OCI-LY3 (cell line): ENCODE measurements around the gene FUT8.

Source experiments
- CTCF ChIP-seq: fragments of 200-600, 300-600 bp; sonication (generic); IDR thresholded peaks from 2 replicates; pipeline ENCODE4 v1.5.1; 2014; ENCODE audit warnings: antibody characterized with exemption, low read length, low read depth
- EZH2phosphoT487 ChIP-seq: fragments of 200-600 bp; shearing (Covaris generic); IDR thresholded peaks from 2 replicates; pipeline ENCODE4 v1.6.1; 2018; ENCODE audit warnings: antibody characterized with exemption, mixed run types, low read depth

- TF ChIP-seq CTCF (no peak), EZH2phosphoT487 (no peak)
Measured at GRCh38 chr14:65429757-65430156, 17.2 kb downstream of the FUT8 start.
